ENCODE data around the gene LRP6. TPM values are rescaled to one million over a fixed set of nuclear protein-coding genes. Genes with fewer than 3 reads are reported as not detected.

LRP6 gene
- total and polyA plus RNA-seq, 2 of the 13 experiments (the other 11 are each of a cell fraction or from before 2014, with no cell fraction given), result 33.8 to 42.0 TPM

GRCh38 chr12:12305568-12306300, 38.9 kb upstream of the LRP6 start:
- no peaks in the 10 kb centered on the region for H3K9me3 ChIP-seq (ENCODE audit: low read length)
- in situ Hi-C loops (cut with HindIII; ENCODE audit: extremely low pct_ligation_motif_present, low pct_unique_long_range_greater_than_20kb), result loop anchor here (25.0 kb wide), 1 partner anchor 743 kb away; no protein-coding TSS in a partner anchor
- DNase-seq (ENCODE audit: low spot score) (no peak), FAIRE-seq (no peak), ATAC-seq (no peak)
- no peak overlapping the region for H3K4me2 ChIP-seq (ENCODE audit: low read depth, low read length)
- no peak overlapping the region for H3K4me3 ChIP-seq (replicated peaks in 1 of 3; ENCODE audit: insufficient read depth in 1 of 3, low read depth in 2 of 3, low read length in 3 of 3)
- H3K9ac ChIP-seq (ENCODE audit: insufficient read depth, low read depth, low read length), result no peak overlapping the region
- TF ChIP-seq KDM1A (CRISPR knock-in tag; IDR thresholded peaks at IDR 0.05), result no peak
- TF ChIP-seq GFI1 (CRISPR knock-in tag; IDR thresholded peaks at IDR 0.05; ENCODE audit: borderline replicate concordance), result no peak
- TF ChIP-seq MNT (IDR thresholded peaks at IDR 0.05), result no peak
- TF ChIP-seq NR3C1 (CRISPR knock-in tag; IDR thresholded peaks at IDR 0.05), result no peak
- no peak for TF ChIP-seq HNRNPH1 (optimal IDR thresholded peaks at IDR 0.05; ENCODE audit: low read depth, low read length)
- TF ChIP-seq DNMT3B (CRISPR knock-in tag; conservative IDR thresholded peaks at IDR 0.05), result no peak
- no peak for TF ChIP-seq RBM22 (optimal IDR thresholded peaks at IDR 0.05; ENCODE audit: low read length)
- no peak for TF ChIP-seq ZNF792 (CRISPR knock-in tag; IDR thresholded peaks at IDR 0.05)
- no peak for TF ChIP-seq ZBTB4 (CRISPR knock-in tag; IDR thresholded peaks at IDR 0.05; ENCODE audit: borderline replicate concordance)
- TF ChIP-seq FOSL1 (CRISPR knock-in tag; IDR thresholded peaks at IDR 0.05; ENCODE audit: borderline replicate concordance), result no peak
- TF ChIP-seq ZNF451 (CRISPR knock-in tag; IDR thresholded peaks at IDR 0.05), result no peak
- no peak for TF ChIP-seq THAP11 (CRISPR knock-in tag; IDR thresholded peaks at IDR 0.05)
- TF ChIP-seq ESRRA (CRISPR knock-in tag; IDR thresholded peaks at IDR 0.05; ENCODE audit: low read depth), result no peak
- no peak for TF ChIP-seq SP2 (CRISPR knock-in tag; IDR thresholded peaks at IDR 0.05)
- no peak for TF ChIP-seq POGZ (CRISPR knock-in tag; IDR thresholded peaks at IDR 0.05)
- no peak for TF ChIP-seq ARHGAP35 (CRISPR knock-in tag; IDR thresholded peaks at IDR 0.05; ENCODE audit: borderline replicate concordance)
- no peak for TF ChIP-seq NFE2L1 (CRISPR knock-in tag; IDR thresholded peaks at IDR 0.05; ENCODE audit: borderline replicate concordance)
- TF ChIP-seq, protein P1, sequence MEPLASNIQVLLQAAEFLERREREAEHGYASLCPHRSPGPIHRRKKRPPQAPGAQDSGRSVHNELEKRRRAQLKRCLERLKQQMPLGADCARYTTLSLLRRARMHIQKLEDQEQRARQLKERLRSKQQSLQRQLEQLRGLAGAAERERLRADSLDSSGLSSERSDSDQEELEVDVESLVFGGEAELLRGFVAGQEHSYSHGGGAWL (CRISPR knock-in tag; IDR thresholded peaks at IDR 0.05), result no peak
- TF ChIP-seq POLR2AphosphoS5 (IDR thresholded peaks at IDR 0.05; ENCODE audit: low read depth, low read length), result no peak
- TF ChIP-seq BRD4 (CRISPR knock-in tag; IDR thresholded peaks at IDR 0.05), result no peak
- H3K27ac ChIP-seq (ENCODE audit: extremely low read length, insufficient read depth, low read length), result no peak overlapping the region
- ChIA-PET POLR2A (no interaction called here), CTCF (ENCODE audit: low intra/inter-chr PET ratio, low total read pairs) (no interaction called here)
- WGBS (ENCODE audit: low lambda C conversion rate), result 76% methylated on average over 7 of the region's 7 CpGs
- no peaks in the 10 kb centered on the region for H3K36me3 ChIP-seq (replicated peaks in 1 of 2; ENCODE audit: control insufficient read depth in 1 of 2, insufficient read depth in 2 of 2, low read length in 2 of 2)
- no peaks in the 10 kb centered on the region for H4K20me1 ChIP-seq (ENCODE audit: insufficient read depth, low read length)
- no TSS peak for BruUV-seq (replicated peaks)
- no peaks in the 10 kb centered on the region for H3K27me3 ChIP-seq (ENCODE audit: control insufficient read depth in 1 of 2, insufficient read depth in 2 of 2, low read length in 2 of 2)
- H3K79me2 ChIP-seq (ENCODE audit: insufficient read depth, low read length), result no peaks in the 10 kb centered on the region
- peaks cover 55% of the 10 kb centered on the region for H3K4me1 ChIP-seq (ENCODE audit: insufficient read depth, low read length)
- H2AFZ ChIP-seq (ENCODE audit: low read length), result no peak overlapping the region
- intact Hi-C loops (cut with micrococcal nuclease; ENCODE audit: unreplicated experiment), result no loop called here

Measured in HepG2 (cell line).